Breast epithelium (tissue), 4 donors: ENCODE measurements around the gene CLIP4. TPM values are rescaled to one million over a fixed set of nuclear protein-coding genes. Genes with fewer than 3 reads are reported as not detected.
"Not testable (repeated sequence)": the region's sequence is repeated elsewhere in the genome, so short reads cannot be mapped to it uniquely, and the experiment has no call there.

Experiments
- DNase-seq, 2 donors: peaks; one replicate each; pipeline ENCODE4 v3.0.0-alpha.2; 2019; ENCODE audit warnings: low spot score in 2 of 2
- H3K27ac ChIP-seq, 2 donors: fragments of 200-600 bp; sonication (generic) in 1 of 2; one replicate each; pipeline ENCODE4 v1.5.1; 2016 to 2019; ENCODE audit warnings: mild to moderate bottlenecking in 1 of 2
- H3K27me3 ChIP-seq, 2 donors: fragments of 200-600 bp; sonication (generic) in 1 of 2; one replicate each; pipeline versions ENCODE4 v1.5.1 to v1.6.0; 2017 to 2019; ENCODE audit warnings: control low read depth in 1 of 2, mild to moderate bottlenecking in 1 of 2
- H3K36me3 ChIP-seq: fragments of 200-600 bp; one replicate; pipeline ENCODE4 v1.5.1; 2019
- H3K4me1 ChIP-seq, 2 donors: fragments of 200-600 bp; sonication (generic); one replicate each; pipeline ENCODE4 v1.5.1; 2016 to 2019; ENCODE audit warnings: control low read depth in 1 of 2
- H3K4me3 ChIP-seq, 3 donors: fragments of 200-600 bp; sonication (generic); 1 replicate in 2 of 3; 2 replicates in 1 of 3; pipeline ENCODE4 v1.5.1; 2016 to 2019; ENCODE audit warnings: mild to moderate bottlenecking in 3 of 3, moderate library complexity in 2 of 3
- H3K9me3 ChIP-seq, 2 donors: fragments of 200-600 bp; sonication (generic) in 1 of 2; one replicate each; pipeline ENCODE4 v1.5.1; 2016 to 2019; ENCODE audit warnings: control low read depth in 1 of 2
- CTCF ChIP-seq, 3 donors: fragments of 450-650 bp; IDR thresholded peaks; one replicate each; pipeline ENCODE4 v1.5.1; 2016 to 2017; ENCODE audit warnings: antibody characterized with exemption in 3 of 3, mild to moderate bottlenecking in 3 of 3, moderate library complexity in 3 of 3
- POLR2A ChIP-seq: fragments of 450-650 bp; IDR thresholded peaks from one replicate; pipeline ENCODE4 v1.6.1; 2016; ENCODE audit warnings: antibody characterized with exemption, mild to moderate bottlenecking, moderate library complexity
- POLR2AphosphoS5 ChIP-seq, 3 donors: sonication (generic); formaldehyde crosslinking; IDR thresholded peaks; one replicate each; pipeline ENCODE4 v1.6.1; 2017; ENCODE audit warnings: antibody characterized with exemption in 3 of 3
- intact Hi-C: fragments of 100-400 bp; cut with DNase I; formaldehyde crosslinking; loops from one replicate; pipeline ENCODE4 v1.15.1; 2023; ENCODE audit warnings: low total_unique reads
- total RNA-seq, 3 donors: library from RNA; depleted of rRNA; stranded (reverse); fragments of >200 nt; gene quantifications; one replicate each; pipeline ENCODE4 v1.1.0, GENCODE V29; 2016

The CLIP4 gene
- total RNA-seq, 3 donors from 2014 or later = 67.2 to 146 (median 76.8) TPM

GRCh38 chr2:29100564-29100963 lies 14.7 kb upstream of the CLIP4 start:
- Histone ChIP-seq H3K9me3 (no peaks in the 10 kb centered on the region), H3K4me1 (no peaks in the 10 kb centered on the region), H3K27ac (peak overlapping the region in 1 of 2 donors; percentile 44), H3K36me3 (no peaks in the 10 kb centered on the region), H3K27me3 (no peaks in the 10 kb centered on the region), H3K4me3 (no peak overlapping the region)
- no peak for DNase-seq
- intact Hi-C loops = loop anchor here (5.0 kb wide), 1 partner anchor 197 kb away; no protein-coding TSS in a partner anchor
- TF ChIP-seq CTCF (IDR thresholded peaks at IDR 0.05) (no peak), POLR2A (no peak), POLR2AphosphoS5 (IDR thresholded peaks at IDR 0.05) (no peak)

- H3K4me1 ChIP-seq = no peaks in the 10 kb centered on the region
- no peak overlapping the region for H3K27ac ChIP-seq
- intact Hi-C loops = loop anchor here (5.0 kb wide), 1 partner anchor 193 kb away; no protein-coding TSS in a partner anchor
- DNase-seq = no peak
- no peak overlapping the region for H3K4me3 ChIP-seq
- H3K27me3 ChIP-seq = no peaks in the 10 kb centered on the region
- no peaks in the 10 kb centered on the region for H3K9me3 ChIP-seq
- TF ChIP-seq CTCF (IDR thresholded peaks at IDR 0.05) = no peak
- no peak for TF ChIP-seq POLR2A
- no peak for TF ChIP-seq POLR2AphosphoS5 (IDR thresholded peaks at IDR 0.05)
- no peaks in the 10 kb centered on the region for H3K36me3 ChIP-seq
Measured at GRCh38 chr2:29104688-29105087, 10.5 kb upstream of the CLIP4 start.

DNA sequence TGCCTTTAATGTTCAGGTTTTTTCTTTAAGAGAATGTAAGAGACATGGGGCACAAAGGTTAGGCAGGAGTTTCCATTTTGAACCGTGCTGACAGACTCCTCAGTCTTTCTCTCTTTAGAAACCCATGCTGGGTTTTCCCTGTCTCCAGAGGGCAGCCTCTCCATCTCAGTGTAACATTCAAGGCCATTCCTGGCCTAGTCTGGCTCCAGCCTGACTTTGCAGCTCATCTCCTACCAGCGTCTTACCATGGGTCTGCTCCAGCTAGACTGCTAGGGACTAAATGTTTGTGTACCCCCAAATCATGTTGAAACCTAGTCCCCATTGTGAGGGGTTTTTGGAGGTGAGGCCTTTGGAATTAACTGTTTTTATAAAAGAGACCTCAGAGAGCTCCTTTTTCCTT lies 9.8 kb upstream of the CLIP4 start:
- H3K36me3 ChIP-seq = no peaks in the 10 kb centered on the region
- H3K27ac ChIP-seq = no peak overlapping the region
- DNase-seq = no peak
- H3K27me3 ChIP-seq = no peaks in the 10 kb centered on the region
- no peaks in the 10 kb centered on the region for H3K4me1 ChIP-seq
- no peaks in the 10 kb centered on the region for H3K9me3 ChIP-seq
- TF ChIP-seq CTCF (IDR thresholded peaks at IDR 0.05) (no peak), POLR2A (no peak), POLR2AphosphoS5 (IDR thresholded peaks at IDR 0.05) (no peak)
- H3K4me3 ChIP-seq = no peak overlapping the region
- intact Hi-C loops = no loop called here

GRCh38 chr2:29106256-29106655 lies 9.0 kb upstream of the CLIP4 start:
- Histone ChIP-seq H3K36me3 (no peaks in the 10 kb centered on the region), H3K9me3 (no peaks in the 10 kb centered on the region), H3K4me3 (no peak overlapping the region), H3K27ac (peak overlapping the region; percentile 57 to 84), H3K27me3 (no peaks in the 10 kb centered on the region), H3K4me1 (no peaks in the 10 kb centered on the region)
- no peak for DNase-seq
- intact Hi-C loops = no loop called here
- TF ChIP-seq POLR2A (no peak), CTCF (IDR thresholded peaks at IDR 0.05) (no peak)

- H3K9me3 ChIP-seq = no peaks in the 10 kb centered on the region
- H3K4me1 ChIP-seq = no peaks in the 10 kb centered on the region
- intact Hi-C loops = no loop called here
- H3K4me3 ChIP-seq = no peak overlapping the region
- peak overlapping the region; percentile 57 to 84 for H3K27ac ChIP-seq
- TF ChIP-seq POLR2A (no peak), CTCF (IDR thresholded peaks at IDR 0.05) (no peak), POLR2AphosphoS5 (IDR thresholded peaks at IDR 0.05) (peak in 1 of 3 donors; percentile 17)
- no peaks in the 10 kb centered on the region for H3K27me3 ChIP-seq
- no peaks in the 10 kb centered on the region for H3K36me3 ChIP-seq
- DNase-seq = no peak
Measured at GRCh38 chr2:29106980-29107388, 8.2 kb upstream of the CLIP4 start.

DNA sequence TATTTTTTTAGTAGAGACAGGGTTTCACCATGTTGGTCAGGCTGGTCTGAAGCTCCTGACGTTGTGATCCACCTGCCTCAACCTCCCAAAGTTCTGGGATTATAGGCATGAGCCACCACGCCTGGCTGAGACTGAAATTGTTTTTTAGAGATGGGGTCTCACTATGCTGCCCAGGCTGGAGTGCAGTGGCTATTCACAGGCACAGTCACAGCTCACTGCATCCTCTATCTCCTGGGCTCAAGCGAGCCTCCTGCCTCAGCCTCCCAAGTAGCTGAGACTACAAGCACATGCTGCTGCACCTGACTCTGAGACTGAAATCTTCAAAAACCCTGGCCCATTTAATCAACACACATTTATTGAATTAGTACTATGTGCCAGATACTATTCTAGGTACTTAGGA lies 7.7 kb upstream of the CLIP4 start:
- H3K36me3 ChIP-seq, H3K4me1 ChIP-seq, H3K27me3 ChIP-seq, H3K4me3 ChIP-seq, H3K9me3 ChIP-seq, intact Hi-C loops, DNase-seq: not testable (repeated sequence)
- H3K27ac ChIP-seq = peak overlapping the region; percentile 82 to 84
